ENCODE results near the gene TRIM46.
A peak's percentile ranks its signal among the peaks of the same experiment; 100 is the strongest.
"Not testable (repeated sequence)": the region's sequence is repeated elsewhere in the genome, so short reads cannot be mapped to it uniquely, and the experiment has no call there.

The TRIM46 gene

GRCh38 chr1:155187456-155187891, 13.8 kb downstream of the TRIM46 start:
- no peak for DNase-seq (ENCODE audit: low read depth)

- no peak for DNase-seq (ENCODE audit: low read depth)
Measured at GRCh38 chr1:155188268-155188667, 14.6 kb downstream of the TRIM46 start.

- not testable (repeated sequence) for DNase-seq (ENCODE audit: low read depth)
Measured at GRCh38 chr1:155189926-155190325, 16.3 kb downstream of the TRIM46 start.

- DNase-seq (ENCODE audit: low read depth): no peak
Measured at GRCh38 chr1:155191904-155192303, 18.3 kb downstream of the TRIM46 start.

- no peak for DNase-seq (ENCODE audit: low read depth)
Measured at GRCh38 chr1:155192346-155193274, 19.0 kb downstream of the TRIM46 start.

- peak; percentile 68 for DNase-seq (ENCODE audit: low read depth)
Measured at GRCh38 chr1:155193275-155193990, 19.8 kb downstream of the TRIM46 start.

- DNase-seq (ENCODE audit: low read depth): not testable (repeated sequence)
Measured at GRCh38 chr1:155193991-155194240, 20.3 kb downstream of the TRIM46 start.

- no peak for DNase-seq (ENCODE audit: low read depth)
Measured at GRCh38 chr1:155195201-155196102, 21.8 kb downstream of the TRIM46 start.

GRCh38 chr1:155196103-155196892, 22.6 kb downstream of the TRIM46 start:
- DNase-seq (ENCODE audit: low read depth): no peak

- DNase-seq (ENCODE audit: low read depth): no peak
Measured at GRCh38 chr1:155196893-155197638, 23.4 kb downstream of the TRIM46 start.

GRCh38 chr1:155197901-155198546, 24.4 kb downstream of the TRIM46 start:
- DNase-seq (ENCODE audit: low read depth): no peak

GRCh38 chr1:155198547-155198906, 24.9 kb downstream of the TRIM46 start:
- no peak for DNase-seq (ENCODE audit: low read depth)

GRCh38 chr1:155199792-155200191, 26.1 kb downstream of the TRIM46 start:
- DNase-seq (ENCODE audit: low read depth): no peak

- DNase-seq (ENCODE audit: low read depth): no peak
Measured at GRCh38 chr1:155200920-155201319, 27.3 kb downstream of the TRIM46 start.

- no peak for DNase-seq (ENCODE audit: low read depth)
Measured at GRCh38 chr1:155202198-155202597, 28.5 kb downstream of the TRIM46 start.

GRCh38 chr1:155202731-155203515, 29.3 kb downstream of the TRIM46 start:
- no peak for DNase-seq (ENCODE audit: low read depth)

- DNase-seq (ENCODE audit: low read depth): no peak
Measured at GRCh38 chr1:155205035-155205434, 31.4 kb downstream of the TRIM46 start.

GRCh38 chr1:155205969-155206593, 32.4 kb downstream of the TRIM46 start:
- no peak for DNase-seq (ENCODE audit: low read depth)

Measured in stimulated activated CD8-positive, alpha-beta memory T cell treated with anti-CD3 and anti-CD28 coated beads, Interleukin-4, amount 100 ng/mL, for 24 hours (primary cell).